KG1 (cell line): ENCODE results near the gene LRRC8B.

Experiments
- DNase-seq: peaks from one replicate; lab custom pipeline; 2025; lab: John Stamatoyannopoulos, UW

LRRC8B gene

GRCh38 chr1:89633800-89634625 is 109.4 kb downstream of the LRRC8B start:
- no peak for DNase-seq

- DNase-seq, result no peak
These were observed 111.5 kb downstream of the LRRC8B start for GRCh38 chr1:89635825-89636815.

GRCh38 chr1:89637496-89637895 is 112.9 kb downstream of the LRRC8B start:
- DNase-seq, result no peak

- no peak for DNase-seq
These were observed 115.8 kb downstream of the LRRC8B start for GRCh38 chr1:89640440-89640839.

- DNase-seq, result no peak
These were observed 117.2 kb downstream of the LRRC8B start for GRCh38 chr1:89641781-89642180.

- DNase-seq, result no peak
These were observed 118.9 kb downstream of the LRRC8B start for GRCh38 chr1:89643577-89643976.

GRCh38 chr1:89644119-89644814 is 119.6 kb downstream of the LRRC8B start:
- DNase-seq, result no peak

GRCh38 chr1:89646259-89646658 is 121.6 kb downstream of the LRRC8B start:
- DNase-seq, result no peak
